ENCODE results near the gene FER. TPM values are rescaled to one million over a fixed set of nuclear protein-coding genes. Genes with fewer than 3 reads are reported as not detected.

The FER gene
- polyA plus RNA-seq, 1 of the 3 experiments (the other 2 are of a cell fraction): 1.8 TPM

DNA sequence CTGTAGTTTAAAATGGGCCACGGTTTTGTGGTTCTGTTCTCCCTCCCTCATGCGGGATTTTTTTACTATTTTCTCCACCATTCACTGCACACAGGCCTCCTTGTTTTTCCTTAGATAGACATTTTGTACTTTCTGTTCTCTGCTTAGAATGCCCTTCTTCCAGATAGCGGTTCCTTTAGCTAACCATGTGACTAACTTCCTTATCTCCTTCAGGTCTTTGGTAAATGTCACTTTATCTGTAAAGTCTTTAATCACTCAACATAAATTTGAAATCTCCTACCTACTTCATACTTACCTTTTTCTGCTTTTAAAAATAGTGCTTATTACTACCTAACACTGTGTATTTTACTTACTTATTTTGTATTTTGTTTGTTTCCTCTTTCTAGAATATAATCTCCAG, 15.0 kb downstream of the FER start (continued):
- no peak for TF ChIP-seq REST (IDR thresholded peaks at IDR 0.05; ENCODE audit: low read depth, low read length)
- TF ChIP-seq FOSL2 (IDR thresholded peaks at IDR 0.05; ENCODE audit: borderline replicate concordance, low read depth): no peak
- TF ChIP-seq MAX (IDR thresholded peaks at IDR 0.05; ENCODE audit: low read depth): no peak
- no peak for TF ChIP-seq FOXJ3 (CRISPR knock-in tag; IDR thresholded peaks at IDR 0.05)
- no peak for TF ChIP-seq TCF12 (IDR thresholded peaks at IDR 0.05)
- TF ChIP-seq RXRA (IDR thresholded peaks at IDR 0.05; ENCODE audit: borderline replicate concordance, low read depth): no peak
- no peak for TF ChIP-seq GATA2 (CRISPR knock-in tag; IDR thresholded peaks at IDR 0.05)
- TF ChIP-seq ELF1 (IDR thresholded peaks at IDR 0.05): no peak

- no peak for DNase-seq
- no peaks in the 10 kb centered on the region for H3K27me3 ChIP-seq (ENCODE audit: insufficient read depth)
- no peaks in the 10 kb centered on the region for H3K4me1 ChIP-seq (ENCODE audit: control insufficient read depth in 1 of 2, insufficient read depth in 2 of 2, low read depth in 1 of 2, low read length in 1 of 2)
- no peak overlapping the region for H3K4me2 ChIP-seq
- no peaks in the 10 kb centered on the region for H3K9me2 ChIP-seq
- no peaks in the 10 kb centered on the region for H3F3A ChIP-seq (replicated peaks; ENCODE audit: insufficient read depth)
- H3K9me3 ChIP-seq: no peaks in the 10 kb centered on the region
- ChIA-PET POLR2A (no interaction called here), CTCF (interaction anchor here (0.6 kb wide), 1 partner anchor 20 kb away, joined by 3 read pairs; no protein-coding TSS in a partner anchor)
- no peak overlapping the region for H3K4me3 ChIP-seq (ENCODE audit: low read depth in 2 of 2, low read length in 1 of 2)
- H3K36me3 ChIP-seq (replicated peaks in 1 of 2; ENCODE audit: control insufficient read depth in 1 of 2, insufficient read depth in 2 of 2, low read length in 1 of 2): peaks cover 0 to 18% of the 10 kb centered on the region in 2 experiments
- no peak overlapping the region for H3K27ac ChIP-seq (ENCODE audit: low read depth in 2 of 2, low read length in 1 of 2)
- H4K20me1 ChIP-seq (ENCODE audit: insufficient read depth): no peaks in the 10 kb centered on the region
- peaks cover 53% of the 10 kb centered on the region for H3K79me2 ChIP-seq (ENCODE audit: insufficient read depth)
- 100% methylated on average over 3 of the region's 3 CpGs for WGBS (ENCODE audit: low lambda C conversion rate)
- H3K9ac ChIP-seq: no peak overlapping the region
- no peak overlapping the region for H2AFZ ChIP-seq (ENCODE audit: low read depth)
- TF ChIP-seq NRF1 (IDR thresholded peaks at IDR 0.05; ENCODE audit: low read depth, low read length) (no peak), YY1 (IDR thresholded peaks at IDR 0.05; ENCODE audit: low read depth) (no peak)
- TF ChIP-seq, protein P1, sequence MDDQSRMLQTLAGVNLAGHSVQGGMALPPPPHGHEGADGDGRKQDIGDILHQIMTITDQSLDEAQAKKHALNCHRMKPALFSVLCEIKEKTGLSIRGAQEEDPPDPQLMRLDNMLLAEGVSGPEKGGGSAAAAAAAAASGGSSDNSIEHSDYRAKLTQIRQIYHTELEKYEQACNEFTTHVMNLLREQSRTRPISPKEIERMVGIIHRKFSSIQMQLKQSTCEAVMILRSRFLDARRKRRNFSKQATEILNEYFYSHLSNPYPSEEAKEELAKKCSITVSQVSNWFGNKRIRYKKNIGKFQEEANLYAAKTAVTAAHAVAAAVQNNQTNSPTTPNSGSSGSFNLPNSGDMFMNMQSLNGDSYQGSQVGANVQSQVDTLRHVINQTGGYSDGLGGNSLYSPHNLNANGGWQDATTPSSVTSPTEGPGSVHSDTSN (IDR thresholded peaks at IDR 0.05): no peak
Measured at GRCh38 chr5:108763222-108763916, 15.7 kb downstream of the FER start.

GRCh38 chr5:108765647-108766046, 17.9 kb downstream of the FER start:
- ChIA-PET CTCF (no interaction called here), POLR2A (no interaction called here)
- Histone ChIP-seq H3K4me3 (ENCODE audit: low read depth in 2 of 2, low read length in 1 of 2) (no peak overlapping the region), H3K9me3 (no peaks in the 10 kb centered on the region), H2AFZ (ENCODE audit: low read depth) (no peak overlapping the region), H3K9ac (no peak overlapping the region), H3K4me2 (no peak overlapping the region), H3K9me2 (no peaks in the 10 kb centered on the region), H3K79me2 (ENCODE audit: insufficient read depth) (peaks cover 37% of the 10 kb centered on the region), H3F3A (replicated peaks; ENCODE audit: insufficient read depth) (no peaks in the 10 kb centered on the region), H4K20me1 (ENCODE audit: insufficient read depth) (no peaks in the 10 kb centered on the region), H3K27ac (ENCODE audit: low read depth in 2 of 2, low read length in 1 of 2) (no peak overlapping the region), H3K27me3 (ENCODE audit: insufficient read depth) (no peaks in the 10 kb centered on the region), H3K36me3 (replicated peaks in 1 of 2; ENCODE audit: control insufficient read depth in 1 of 2, insufficient read depth in 2 of 2, low read length in 1 of 2) (peaks cover 0 to 3% of the 10 kb centered on the region in 2 experiments), H3K4me1 (ENCODE audit: control insufficient read depth in 1 of 2, insufficient read depth in 2 of 2, low read depth in 1 of 2, low read length in 1 of 2) (no peaks in the 10 kb centered on the region)
- no peak for DNase-seq
- no peak for TF ChIP-seq JUND (IDR thresholded peaks at IDR 0.05)
- no peak for TF ChIP-seq SIN3A (IDR thresholded peaks at IDR 0.05; ENCODE audit: borderline replicate concordance, low read depth, low read length)
- TF ChIP-seq FOSL2 (IDR thresholded peaks at IDR 0.05; ENCODE audit: borderline replicate concordance, low read depth): no peak
- TF ChIP-seq, protein P2, sequence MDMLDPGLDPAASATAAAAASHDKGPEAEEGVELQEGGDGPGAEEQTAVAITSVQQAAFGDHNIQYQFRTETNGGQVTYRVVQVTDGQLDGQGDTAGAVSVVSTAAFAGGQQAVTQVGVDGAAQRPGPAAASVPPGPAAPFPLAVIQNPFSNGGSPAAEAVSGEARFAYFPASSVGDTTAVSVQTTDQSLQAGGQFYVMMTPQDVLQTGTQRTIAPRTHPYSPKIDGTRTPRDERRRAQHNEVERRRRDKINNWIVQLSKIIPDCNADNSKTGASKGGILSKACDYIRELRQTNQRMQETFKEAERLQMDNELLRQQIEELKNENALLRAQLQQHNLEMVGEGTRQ (IDR thresholded peaks at IDR 0.05; ENCODE audit: borderline replicate concordance, low read depth, low read length): no peak
- no peak for TF ChIP-seq MEF2A (IDR thresholded peaks at IDR 0.05; ENCODE audit: borderline replicate concordance, low read depth)
- no peak for TF ChIP-seq NRF1 (IDR thresholded peaks at IDR 0.05; ENCODE audit: low read depth, low read length)
- no peak for TF ChIP-seq REST (IDR thresholded peaks at IDR 0.05; ENCODE audit: low read depth, low read length)
- TF ChIP-seq MAX (IDR thresholded peaks at IDR 0.05; ENCODE audit: low read depth): no peak
